Measurements from ENCODE around the gene EGFR.

Gene EGFR

DNA sequence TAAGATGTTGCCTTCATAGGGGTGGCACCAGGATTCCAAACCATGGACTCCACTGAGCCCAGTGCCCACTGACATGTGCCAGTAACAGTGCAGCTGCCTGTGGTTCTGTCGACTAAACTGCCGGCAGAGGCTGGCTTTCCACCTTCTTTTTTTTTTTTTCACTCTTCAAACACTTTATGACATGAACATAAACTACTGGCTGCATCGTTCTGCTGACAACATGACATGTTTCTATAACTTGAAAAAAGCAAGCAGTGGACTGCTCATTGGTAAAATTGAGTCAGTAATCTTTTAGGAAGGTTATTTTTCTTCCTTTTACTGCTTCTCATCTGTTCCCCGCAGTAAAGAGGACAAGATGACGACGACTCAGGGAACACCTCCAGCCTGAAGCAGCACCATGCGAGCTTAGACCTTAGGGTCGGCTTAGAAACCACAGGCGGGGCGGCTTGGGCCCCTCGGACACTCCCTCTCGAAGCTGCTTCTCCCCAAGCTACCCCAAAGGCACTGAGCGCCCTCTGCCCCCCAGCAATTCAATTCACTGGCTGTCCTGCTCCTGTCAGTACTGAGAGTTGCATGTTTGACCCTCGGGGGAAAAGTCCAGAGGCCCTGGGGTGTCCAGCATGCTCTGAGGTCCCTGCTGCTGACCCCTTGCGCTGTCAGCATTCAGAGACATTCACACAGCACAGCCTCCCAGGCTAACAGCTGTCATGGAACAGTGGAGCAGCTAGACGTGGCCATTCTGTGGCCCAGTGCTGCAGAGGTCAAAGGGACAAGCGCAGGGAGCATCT is 112.5 kb downstream of the EGFR start:
- Histone ChIP-seq H3K9me3 (ENCODE audit: control insufficient read depth, insufficient read depth, low read length) (no peaks in the 10 kb centered on the region), H3K27me3 (ENCODE audit: control insufficient read depth, insufficient read depth, low read length) (no peaks in the 10 kb centered on the region), H3K27ac (ENCODE audit: low read depth, low read length) (no peak overlapping the region), H3K4me3 (ENCODE audit: low read depth, low read length) (no peak overlapping the region), H3K4me1 (ENCODE audit: control insufficient read depth, insufficient read depth, low read length) (peaks cover 31% of the 10 kb centered on the region), H3K9ac (ENCODE audit: low read depth, low read length) (no peak overlapping the region), H3K36me3 (ENCODE audit: control insufficient read depth, insufficient read depth, low read length) (no peaks in the 10 kb centered on the region)

- Histone ChIP-seq H3K4me1 (ENCODE audit: control insufficient read depth, insufficient read depth, low read length) (peaks cover 31% of the 10 kb centered on the region), H3K9ac (ENCODE audit: low read depth, low read length) (no peak overlapping the region), H3K4me3 (ENCODE audit: low read depth, low read length) (no peak overlapping the region), H3K27me3 (ENCODE audit: control insufficient read depth, insufficient read depth, low read length) (no peaks in the 10 kb centered on the region), H3K27ac (ENCODE audit: low read depth, low read length) (no peak overlapping the region), H3K36me3 (ENCODE audit: control insufficient read depth, insufficient read depth, low read length) (no peaks in the 10 kb centered on the region), H3K9me3 (ENCODE audit: control insufficient read depth, insufficient read depth, low read length) (no peaks in the 10 kb centered on the region)
These were observed 113.7 kb downstream of the EGFR start for GRCh38 chr7:55132550-55132889.

GRCh38 chr7:55132890-55133551 is 114.2 kb downstream of the EGFR start:
- Histone ChIP-seq H3K27me3 (ENCODE audit: control insufficient read depth, insufficient read depth, low read length) (no peaks in the 10 kb centered on the region), H3K4me1 (ENCODE audit: control insufficient read depth, insufficient read depth, low read length) (peaks cover 31% of the 10 kb centered on the region), H3K27ac (ENCODE audit: low read depth, low read length) (no peak overlapping the region), H3K36me3 (ENCODE audit: control insufficient read depth, insufficient read depth, low read length) (no peaks in the 10 kb centered on the region), H3K9ac (ENCODE audit: low read depth, low read length) (no peak overlapping the region), H3K9me3 (ENCODE audit: control insufficient read depth, insufficient read depth, low read length) (no peaks in the 10 kb centered on the region), H3K4me3 (ENCODE audit: low read depth, low read length) (no peak overlapping the region)

GRCh38 chr7:55133630-55134358 is 115.0 kb downstream of the EGFR start:
- Histone ChIP-seq H3K4me3 (ENCODE audit: low read depth, low read length) (no peak overlapping the region), H3K9ac (ENCODE audit: low read depth, low read length) (no peak overlapping the region), H3K9me3 (ENCODE audit: control insufficient read depth, insufficient read depth, low read length) (no peaks in the 10 kb centered on the region), H3K27ac (ENCODE audit: low read depth, low read length) (no peak overlapping the region), H3K36me3 (ENCODE audit: control insufficient read depth, insufficient read depth, low read length) (no peaks in the 10 kb centered on the region), H3K4me1 (ENCODE audit: control insufficient read depth, insufficient read depth, low read length) (peaks cover 30% of the 10 kb centered on the region), H3K27me3 (ENCODE audit: control insufficient read depth, insufficient read depth, low read length) (no peaks in the 10 kb centered on the region)

- H3K27me3 ChIP-seq (ENCODE audit: control insufficient read depth, insufficient read depth, low read length) = no peaks in the 10 kb centered on the region
- no peaks in the 10 kb centered on the region for H3K9me3 ChIP-seq (ENCODE audit: control insufficient read depth, insufficient read depth, low read length)
- no peak overlapping the region for H3K4me3 ChIP-seq (ENCODE audit: low read depth, low read length)
- no peak overlapping the region for H3K9ac ChIP-seq (ENCODE audit: low read depth, low read length)
- H3K36me3 ChIP-seq (ENCODE audit: control insufficient read depth, insufficient read depth, low read length) = no peaks in the 10 kb centered on the region
- H3K27ac ChIP-seq (ENCODE audit: low read depth, low read length) = no peak overlapping the region
- H3K4me1 ChIP-seq (ENCODE audit: control insufficient read depth, insufficient read depth, low read length) = peaks cover 25% of the 10 kb centered on the region
These were observed 115.5 kb downstream of the EGFR start for GRCh38 chr7:55134359-55134725.

- H3K27ac ChIP-seq (ENCODE audit: low read depth, low read length) = no peak overlapping the region
These were observed 116.0 kb downstream of the EGFR start for GRCh38 chr7:55134786-55135185.

GRCh38 chr7:55135462-55135861 is 116.6 kb downstream of the EGFR start:
- H3K4me3 ChIP-seq (ENCODE audit: low read depth, low read length) = no peak overlapping the region
- no peaks in the 10 kb centered on the region for H3K36me3 ChIP-seq (ENCODE audit: control insufficient read depth, insufficient read depth, low read length)
- H3K4me1 ChIP-seq (ENCODE audit: control insufficient read depth, insufficient read depth, low read length) = peaks cover 14% of the 10 kb centered on the region
- no peak overlapping the region for H3K27ac ChIP-seq (ENCODE audit: low read depth, low read length)
- H3K9ac ChIP-seq (ENCODE audit: low read depth, low read length) = no peak overlapping the region
- H3K9me3 ChIP-seq (ENCODE audit: control insufficient read depth, insufficient read depth, low read length) = no peaks in the 10 kb centered on the region
- no peaks in the 10 kb centered on the region for H3K27me3 ChIP-seq (ENCODE audit: control insufficient read depth, insufficient read depth, low read length)

More at GRCh38 chr7:55134786-55135185, 116.0 kb downstream of the EGFR start:
- H3K4me1 ChIP-seq (ENCODE audit: control insufficient read depth, insufficient read depth, low read length) = peaks cover 21% of the 10 kb centered on the region
- H3K9ac ChIP-seq (ENCODE audit: low read depth, low read length) = no peak overlapping the region
- no peak overlapping the region for H3K4me3 ChIP-seq (ENCODE audit: low read depth, low read length)
- no peaks in the 10 kb centered on the region for H3K27me3 ChIP-seq (ENCODE audit: control insufficient read depth, insufficient read depth, low read length)
- no peaks in the 10 kb centered on the region for H3K9me3 ChIP-seq (ENCODE audit: control insufficient read depth, insufficient read depth, low read length)
- H3K36me3 ChIP-seq (ENCODE audit: control insufficient read depth, insufficient read depth, low read length) = no peaks in the 10 kb centered on the region

GRCh38 chr7:55138663-55139062 is 119.8 kb downstream of the EGFR start:
- H3K9me3 ChIP-seq (ENCODE audit: control insufficient read depth, insufficient read depth, low read length) = no peaks in the 10 kb centered on the region
- no peaks in the 10 kb centered on the region for H3K36me3 ChIP-seq (ENCODE audit: control insufficient read depth, insufficient read depth, low read length)
- no peaks in the 10 kb centered on the region for H3K4me1 ChIP-seq (ENCODE audit: control insufficient read depth, insufficient read depth, low read length)

GRCh38 chr7:55140221-55140940 is 121.6 kb downstream of the EGFR start:
- Histone ChIP-seq H3K9ac (ENCODE audit: low read depth, low read length) (no peak overlapping the region), H3K27ac (ENCODE audit: low read depth, low read length) (no peak overlapping the region), H3K27me3 (ENCODE audit: control insufficient read depth, insufficient read depth, low read length) (no peaks in the 10 kb centered on the region), H3K4me1 (ENCODE audit: control insufficient read depth, insufficient read depth, low read length) (no peaks in the 10 kb centered on the region), H3K36me3 (ENCODE audit: control insufficient read depth, insufficient read depth, low read length) (no peaks in the 10 kb centered on the region), H3K4me3 (ENCODE audit: low read depth, low read length) (no peak overlapping the region), H3K9me3 (ENCODE audit: control insufficient read depth, insufficient read depth, low read length) (no peaks in the 10 kb centered on the region)

More at GRCh38 chr7:55138663-55139062, 119.8 kb downstream of the EGFR start:
- Histone ChIP-seq H3K4me3 (ENCODE audit: low read depth, low read length) (no peak overlapping the region), H3K9ac (ENCODE audit: low read depth, low read length) (no peak overlapping the region), H3K27ac (ENCODE audit: low read depth, low read length) (no peak overlapping the region), H3K27me3 (ENCODE audit: control insufficient read depth, insufficient read depth, low read length) (no peaks in the 10 kb centered on the region)

GRCh38 chr7:55140941-55141278 is 122.1 kb downstream of the EGFR start:
- Histone ChIP-seq H3K27me3 (ENCODE audit: control insufficient read depth, insufficient read depth, low read length) (no peaks in the 10 kb centered on the region), H3K4me3 (ENCODE audit: low read depth, low read length) (no peak overlapping the region), H3K9ac (ENCODE audit: low read depth, low read length) (no peak overlapping the region), H3K36me3 (ENCODE audit: control insufficient read depth, insufficient read depth, low read length) (no peaks in the 10 kb centered on the region), H3K9me3 (ENCODE audit: control insufficient read depth, insufficient read depth, low read length) (no peaks in the 10 kb centered on the region), H3K4me1 (ENCODE audit: control insufficient read depth, insufficient read depth, low read length) (no peaks in the 10 kb centered on the region), H3K27ac (ENCODE audit: low read depth, low read length) (no peak overlapping the region)
